Stimulated activated CD8-positive, alpha-beta memory T cell treated with anti-CD3 and anti-CD28 coated beads, Interleukin-7, amount 100 ng/mL, for 24 hours (primary cell): ENCODE data around the gene AASDH.

Experiments
- DNase-seq: peaks from one replicate; pipeline ENCODE4 v3.0.0-alpha.2; 2020; ENCODE audit warnings: low read depth

The AASDH gene, protein sequence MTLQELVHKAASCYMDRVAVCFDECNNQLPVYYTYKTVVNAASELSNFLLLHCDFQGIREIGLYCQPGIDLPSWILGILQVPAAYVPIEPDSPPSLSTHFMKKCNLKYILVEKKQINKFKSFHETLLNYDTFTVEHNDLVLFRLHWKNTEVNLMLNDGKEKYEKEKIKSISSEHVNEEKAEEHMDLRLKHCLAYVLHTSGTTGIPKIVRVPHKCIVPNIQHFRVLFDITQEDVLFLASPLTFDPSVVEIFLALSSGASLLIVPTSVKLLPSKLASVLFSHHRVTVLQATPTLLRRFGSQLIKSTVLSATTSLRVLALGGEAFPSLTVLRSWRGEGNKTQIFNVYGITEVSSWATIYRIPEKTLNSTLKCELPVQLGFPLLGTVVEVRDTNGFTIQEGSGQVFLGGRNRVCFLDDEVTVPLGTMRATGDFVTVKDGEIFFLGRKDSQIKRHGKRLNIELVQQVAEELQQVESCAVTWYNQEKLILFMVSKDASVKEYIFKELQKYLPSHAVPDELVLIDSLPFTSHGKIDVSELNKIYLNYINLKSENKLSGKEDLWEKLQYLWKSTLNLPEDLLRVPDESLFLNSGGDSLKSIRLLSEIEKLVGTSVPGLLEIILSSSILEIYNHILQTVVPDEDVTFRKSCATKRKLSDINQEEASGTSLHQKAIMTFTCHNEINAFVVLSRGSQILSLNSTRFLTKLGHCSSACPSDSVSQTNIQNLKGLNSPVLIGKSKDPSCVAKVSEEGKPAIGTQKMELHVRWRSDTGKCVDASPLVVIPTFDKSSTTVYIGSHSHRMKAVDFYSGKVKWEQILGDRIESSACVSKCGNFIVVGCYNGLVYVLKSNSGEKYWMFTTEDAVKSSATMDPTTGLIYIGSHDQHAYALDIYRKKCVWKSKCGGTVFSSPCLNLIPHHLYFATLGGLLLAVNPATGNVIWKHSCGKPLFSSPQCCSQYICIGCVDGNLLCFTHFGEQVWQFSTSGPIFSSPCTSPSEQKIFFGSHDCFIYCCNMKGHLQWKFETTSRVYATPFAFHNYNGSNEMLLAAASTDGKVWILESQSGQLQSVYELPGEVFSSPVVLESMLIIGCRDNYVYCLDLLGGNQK

DNA sequence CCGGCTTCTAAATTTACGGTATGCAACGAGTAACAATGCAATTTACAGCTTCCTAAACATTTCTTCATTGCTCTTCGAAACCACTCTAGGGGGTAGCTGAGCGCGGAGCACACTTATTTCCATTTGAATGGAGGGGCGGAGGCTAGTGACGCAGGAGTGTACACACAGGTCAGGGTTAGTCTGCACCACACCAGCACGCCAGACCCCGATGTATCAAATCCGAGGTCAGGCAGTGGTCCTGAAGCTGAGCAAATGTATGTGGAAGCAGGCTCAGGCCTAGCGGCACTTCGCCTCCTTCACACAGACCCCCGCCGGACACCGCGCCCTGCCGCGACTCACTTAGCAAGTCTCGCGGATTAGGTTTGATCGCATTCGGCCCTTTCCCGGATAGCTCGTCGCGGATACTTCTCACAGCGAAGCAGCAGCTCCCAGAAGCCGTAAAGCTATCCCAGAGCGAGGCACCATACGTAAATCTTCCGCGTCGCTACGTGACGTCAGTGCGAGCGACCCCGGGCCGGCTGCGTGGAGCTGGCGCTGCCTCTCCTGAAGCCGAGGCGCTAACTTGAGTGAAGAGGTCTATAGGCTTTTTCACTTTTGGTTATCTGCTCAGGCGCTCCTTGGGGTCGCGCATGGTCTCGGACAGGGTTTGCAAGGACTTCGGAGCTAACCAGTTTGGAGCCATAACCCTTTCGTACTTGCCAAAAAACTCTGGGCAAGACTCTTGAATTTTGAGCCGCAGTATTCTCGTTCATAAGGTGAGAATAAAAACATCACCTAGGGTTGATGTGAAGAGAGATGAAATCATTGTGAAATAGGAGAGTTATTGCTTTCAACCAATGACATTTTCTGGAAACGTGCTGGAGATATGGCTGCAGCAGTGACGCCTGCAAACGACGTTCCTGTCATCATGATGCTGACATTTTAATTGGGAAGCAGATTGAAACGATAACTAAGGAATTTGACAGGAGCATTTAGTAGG is at the start of gene AASDH:
TSS of gene AASDH (minus strand) at position 469 of the 979 bp plus-strand sequence. CDS start 3,192 bp downstream, outside the sequence.
- DNase-seq, result peak; percentile 94

DNA sequence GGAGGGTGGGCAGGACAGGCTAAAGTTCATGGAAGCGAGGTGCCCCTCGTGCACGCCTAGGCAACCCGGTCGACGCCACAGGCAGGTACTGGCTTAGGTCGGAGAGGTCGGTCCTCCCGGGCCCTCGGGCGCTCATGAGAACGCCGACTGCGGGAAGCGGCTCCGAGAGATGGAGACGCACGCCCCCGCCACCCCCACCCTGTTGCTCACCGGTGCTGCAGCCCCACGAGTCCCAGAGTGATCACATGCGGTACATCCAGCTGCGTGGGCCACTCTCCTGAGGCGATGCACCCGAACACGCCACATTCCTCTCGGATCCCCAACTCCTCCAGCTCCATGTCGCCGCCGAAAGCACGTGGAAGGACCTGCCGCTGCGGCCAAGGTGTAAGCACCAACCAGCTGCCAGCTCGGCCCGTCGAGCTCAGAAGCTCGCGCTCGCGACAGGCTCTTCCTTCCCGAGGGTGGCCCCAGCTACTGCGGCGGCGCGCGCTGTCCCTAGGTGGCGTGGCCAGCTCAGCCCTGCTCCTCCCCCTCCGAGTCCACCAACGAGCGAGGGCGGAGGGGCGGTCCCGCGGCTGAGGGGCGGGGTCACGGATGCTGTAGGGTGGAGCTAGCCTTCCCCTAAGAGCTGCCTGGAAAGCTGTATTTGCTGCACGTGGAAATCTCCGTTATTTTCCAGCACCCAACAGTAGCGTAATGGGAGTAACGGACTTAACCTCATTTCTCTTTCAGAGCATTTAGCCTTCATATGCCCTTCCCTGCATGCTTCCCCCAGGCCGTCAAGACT is 48.0 kb upstream of the AASDH start, which contains the start of gene PPAT:
TSS of gene PPAT (minus strand) at position 476 of the 787 bp plus-strand sequence. CDS start at position 338, 138 bp downstream.
- peak; percentile 97 for DNase-seq

DNA sequence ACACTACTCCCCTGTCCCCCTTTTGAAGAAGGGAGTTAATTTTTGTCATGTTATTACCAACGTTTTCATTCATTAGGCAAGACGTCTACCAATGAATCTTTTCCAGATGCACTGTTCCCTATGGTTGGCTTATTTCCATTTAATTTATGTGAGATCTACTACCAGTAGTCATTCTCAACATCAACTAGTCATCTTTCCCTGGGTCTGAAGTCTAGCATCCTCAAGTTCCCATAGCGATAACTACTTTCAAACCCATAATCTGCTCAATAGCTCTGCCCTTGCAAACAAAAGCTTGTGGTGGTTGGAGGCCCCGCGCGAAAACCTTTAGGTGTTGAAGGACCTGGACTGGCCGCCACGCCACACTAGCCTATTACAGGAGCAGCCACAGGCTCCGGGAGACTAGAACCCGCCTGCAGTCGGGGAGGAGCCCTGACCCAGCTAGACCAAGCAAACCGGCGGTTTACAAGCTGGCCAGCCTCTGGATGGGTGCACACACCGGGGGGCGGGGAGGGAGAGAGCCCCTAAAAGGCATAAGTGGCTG is 47.4 kb upstream of the AASDH start:
- DNase-seq, result no peak

DNA sequence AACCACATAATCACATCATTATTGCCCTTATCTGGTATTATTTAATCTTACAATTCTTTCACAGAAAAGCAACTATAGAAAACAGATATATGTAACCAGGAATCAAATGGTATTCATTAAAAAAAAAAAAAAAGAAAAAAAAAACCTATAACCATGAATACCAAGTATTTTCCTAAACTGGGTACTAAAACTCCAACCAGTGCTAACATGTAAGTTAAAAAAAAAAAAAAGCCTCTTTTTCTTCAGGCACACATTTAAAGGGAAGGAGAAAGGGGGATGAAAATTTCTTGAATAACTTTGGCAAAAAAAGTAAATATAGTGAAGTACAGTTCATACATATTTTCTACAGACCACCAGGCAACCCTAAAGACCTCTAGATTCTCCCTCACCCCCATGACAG is 46.0 kb upstream of the AASDH start:
- DNase-seq, result no peak

DNA sequence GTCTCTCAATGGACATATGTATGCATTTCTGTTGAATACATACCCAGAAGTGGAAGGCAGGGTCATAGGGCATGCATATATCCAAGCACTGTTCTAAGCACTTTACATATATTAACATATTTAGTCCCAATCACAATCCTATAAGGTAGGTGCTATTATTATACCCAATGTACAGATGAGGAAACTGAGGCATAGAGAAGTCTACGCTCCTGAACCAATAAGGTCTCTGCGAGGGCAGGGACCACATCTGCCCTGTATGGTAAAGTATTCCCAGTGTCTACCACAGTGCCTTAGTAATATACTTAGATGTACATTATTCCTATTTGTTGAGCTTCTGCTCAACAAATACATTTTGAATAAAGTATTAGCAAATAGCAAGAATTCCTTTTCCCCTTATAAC is 42.9 kb upstream of the AASDH start:
- no peak for DNase-seq

DNA sequence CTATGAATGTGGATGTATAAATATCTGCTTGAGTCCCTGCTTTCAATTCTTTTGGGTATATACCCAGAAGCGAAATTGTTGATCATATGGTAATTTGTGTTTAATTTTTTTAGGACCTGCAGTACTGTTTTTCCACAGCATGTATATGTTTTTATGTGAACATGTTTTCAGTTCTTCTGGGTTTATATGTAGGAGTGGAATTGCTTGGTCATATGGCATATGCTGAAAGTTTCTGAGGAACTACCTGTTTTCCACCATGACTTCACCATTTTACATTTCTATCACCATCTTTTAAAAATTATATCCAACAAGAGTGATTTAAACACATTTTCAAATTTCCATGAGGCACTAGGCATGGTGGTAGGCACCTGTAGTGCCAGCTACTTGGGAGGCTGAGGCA is 39.9 kb upstream of the AASDH start:
- DNase-seq, result no peak

DNA sequence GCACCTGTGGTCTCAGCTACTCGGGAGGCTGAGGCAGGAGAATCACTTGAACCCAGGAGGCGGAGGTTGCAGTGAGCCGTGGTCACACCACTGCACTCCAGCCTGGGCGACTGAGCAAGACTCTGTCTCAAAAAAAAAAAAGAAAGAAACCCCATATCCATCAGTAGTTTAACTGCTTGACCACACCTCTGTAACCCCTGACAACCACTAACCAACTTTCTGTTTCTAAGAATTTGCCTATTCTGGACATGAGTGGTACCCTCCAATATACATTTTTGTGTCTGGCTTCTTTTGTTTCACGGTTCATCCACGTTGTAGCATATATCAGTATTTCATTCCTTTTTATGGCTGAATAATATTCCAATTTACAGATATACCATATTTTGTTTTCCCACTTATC is 39.0 kb upstream of the AASDH start:
- no peak for DNase-seq

DNA sequence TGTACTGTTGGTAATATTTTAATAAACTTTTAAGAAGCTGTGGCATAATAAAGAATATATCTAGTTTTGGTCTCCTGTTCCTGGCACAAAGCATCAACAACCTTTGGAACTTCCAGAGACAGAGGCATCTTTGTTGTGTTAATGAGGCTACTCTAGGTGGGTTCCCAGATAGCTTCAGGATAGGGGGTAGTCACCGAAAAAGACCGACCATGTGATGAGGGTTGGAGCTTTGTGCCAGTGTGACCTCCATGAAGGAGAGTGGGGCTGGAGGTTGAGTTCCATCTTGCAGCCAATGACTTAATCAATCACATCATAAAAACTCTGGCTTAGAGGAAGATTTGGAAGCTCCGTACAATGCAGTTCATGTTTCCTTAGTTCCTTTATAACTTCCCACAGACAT is 38.2 kb upstream of the AASDH start:
- no peak for DNase-seq

DNA sequence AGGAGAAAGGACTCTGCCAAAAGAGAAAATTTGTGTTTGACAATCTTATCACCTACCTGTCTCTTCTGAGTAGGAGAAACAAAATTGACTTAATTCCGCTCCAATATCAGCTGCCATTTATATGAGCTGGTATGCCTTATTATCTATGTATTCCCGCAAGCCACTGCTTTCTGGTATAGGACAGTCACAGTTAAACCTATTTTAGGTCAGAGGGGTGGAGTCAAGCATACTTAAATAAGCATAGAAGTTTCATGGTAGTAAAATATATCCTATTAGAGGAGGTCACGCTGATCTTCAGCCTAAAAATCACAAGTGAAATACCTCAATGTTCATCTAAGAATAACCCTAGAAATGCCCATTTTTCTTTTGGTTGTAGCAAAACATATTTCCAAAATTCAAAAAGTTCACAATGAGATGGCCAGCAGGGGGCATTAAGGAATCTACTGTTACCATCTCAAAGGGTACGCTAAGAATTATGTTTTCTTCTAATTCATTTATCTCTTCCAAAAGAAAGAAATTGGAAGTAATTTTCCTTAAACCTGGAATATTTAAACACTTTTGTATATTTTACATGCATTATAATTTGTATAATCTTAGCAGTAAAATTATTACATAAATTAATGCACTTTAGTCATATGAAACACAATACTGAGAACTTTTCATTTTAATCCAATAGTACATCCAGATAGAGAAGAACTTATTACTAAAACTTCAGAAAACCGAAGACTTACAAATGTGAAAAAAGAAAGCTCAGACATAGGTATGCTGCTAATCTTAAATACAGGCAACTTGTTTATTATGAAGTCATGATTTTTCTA is 37.6 kb upstream of the AASDH start:
- DNase-seq, result no peak

DNA sequence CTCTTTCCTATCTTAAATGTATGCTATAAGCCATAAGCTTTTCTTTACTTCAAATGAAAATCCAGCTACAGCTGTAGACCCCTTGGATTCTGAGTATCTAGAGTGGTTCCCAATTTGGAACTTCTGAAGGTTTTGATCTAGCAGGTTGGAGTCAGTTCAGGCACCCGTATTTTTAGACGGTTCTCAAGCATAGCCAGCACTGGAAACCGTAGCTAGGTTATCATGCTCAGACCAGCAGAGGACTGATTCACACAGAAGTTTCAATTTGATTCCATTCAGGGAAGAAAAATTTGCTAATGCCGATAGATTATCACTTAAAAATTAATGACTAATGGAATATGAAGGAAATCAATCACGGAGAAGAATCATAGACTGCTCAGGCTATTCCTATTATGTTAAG is 36.9 kb upstream of the AASDH start:
- no peak for DNase-seq

DNA sequence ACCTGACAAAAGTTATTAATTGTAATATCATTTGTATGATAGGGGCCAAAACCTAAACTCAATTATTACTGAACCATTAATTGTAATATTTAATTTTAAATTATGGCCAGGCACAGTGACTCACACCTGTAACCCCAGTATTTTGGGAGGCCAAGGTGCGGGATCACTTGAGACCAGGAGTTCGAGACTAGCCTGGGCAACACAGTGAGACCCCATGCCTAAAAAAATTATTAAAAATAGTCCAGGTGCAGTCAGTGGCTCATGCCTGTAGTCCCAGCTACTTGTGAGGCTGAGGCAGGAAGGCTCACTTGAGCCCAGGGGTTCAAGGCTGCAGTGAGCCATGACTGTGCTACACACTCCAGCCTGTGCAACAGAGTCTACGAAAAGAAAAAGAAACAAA is 30.1 kb upstream of the AASDH start:
- no peak for DNase-seq

DNA sequence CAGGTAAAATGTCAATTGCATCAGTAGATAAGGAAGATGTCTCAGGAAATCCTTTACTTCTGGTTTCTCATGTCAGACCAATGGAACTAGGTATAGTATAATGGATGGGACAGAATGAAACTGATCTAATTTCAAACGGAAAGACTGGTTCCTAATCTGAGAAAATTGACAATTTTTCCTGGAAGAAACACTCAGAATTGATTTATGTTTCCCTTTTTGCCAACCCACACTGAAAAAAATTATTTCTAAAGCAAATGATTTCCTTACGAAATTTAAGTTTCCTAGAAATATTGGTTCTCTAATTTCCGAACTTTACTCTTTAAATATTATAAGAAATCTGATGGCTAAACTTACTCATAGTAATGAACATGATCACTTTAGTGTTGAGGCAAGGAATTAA is 29.1 kb upstream of the AASDH start:
- no peak for DNase-seq

DNA sequence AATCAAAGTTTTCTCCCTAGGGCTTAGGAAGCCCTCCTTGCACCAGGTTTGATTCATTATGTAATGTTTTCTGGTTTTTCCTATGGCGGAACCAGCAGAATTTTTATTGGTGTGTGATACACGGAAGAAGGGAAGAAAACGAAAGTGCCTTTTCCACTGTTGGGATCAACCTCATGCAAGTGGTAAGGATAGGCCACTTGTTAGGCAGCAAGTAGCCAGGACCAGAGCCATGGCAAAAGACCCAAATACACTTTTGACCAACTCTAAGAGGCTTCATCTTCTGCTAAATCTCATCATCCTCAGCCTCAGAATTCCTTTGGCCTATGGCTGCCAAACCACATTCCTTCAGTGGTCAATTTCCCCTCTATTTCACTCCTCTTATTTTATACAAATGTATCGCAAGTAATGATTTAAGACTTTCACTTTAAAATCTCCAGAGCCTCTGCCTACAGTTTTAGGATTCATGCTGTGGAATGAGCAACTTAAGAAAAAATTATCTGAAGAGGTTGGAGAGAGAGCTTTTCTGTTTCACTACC is 26.9 kb upstream of the AASDH start:
- DNase-seq, result no peak

DNA sequence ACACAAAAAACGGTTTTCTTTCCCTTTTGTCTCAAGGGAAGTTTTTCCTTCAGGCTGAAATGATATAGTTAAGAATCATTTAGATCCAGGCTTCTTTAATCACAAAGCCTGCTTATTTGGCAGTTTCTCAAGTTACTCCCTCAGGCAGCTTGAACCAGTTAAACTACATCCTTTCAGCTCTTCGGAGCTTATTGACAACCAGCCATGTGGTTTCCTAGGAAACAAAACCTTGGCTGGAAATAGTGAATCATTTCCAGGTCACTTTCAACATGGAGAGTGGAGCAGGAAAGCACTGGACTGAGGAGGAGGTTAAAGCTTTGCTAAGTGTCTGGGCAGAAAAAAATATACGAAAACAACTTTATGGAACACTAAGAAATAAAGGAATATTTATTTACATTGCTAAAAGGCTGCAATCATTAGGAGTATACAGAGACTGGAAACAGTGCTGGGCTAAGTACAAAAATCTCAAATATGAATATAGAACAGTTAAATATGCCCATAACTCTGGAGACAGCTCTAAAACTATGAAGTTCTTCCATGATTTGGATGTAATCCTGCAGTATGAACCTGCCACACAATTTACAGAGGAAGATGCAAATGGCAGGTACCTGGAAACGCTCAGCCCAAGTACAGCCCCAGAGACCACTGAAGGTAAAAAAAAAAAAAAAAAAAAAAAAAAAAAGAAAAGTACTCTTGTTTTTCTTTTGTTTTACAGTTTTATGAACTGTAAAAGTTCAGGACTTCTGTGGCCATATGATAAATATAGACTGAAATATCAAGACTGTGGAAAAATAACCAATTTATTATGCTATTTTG is 23.2 kb upstream of the AASDH start:
- DNase-seq, result no peak

DNA sequence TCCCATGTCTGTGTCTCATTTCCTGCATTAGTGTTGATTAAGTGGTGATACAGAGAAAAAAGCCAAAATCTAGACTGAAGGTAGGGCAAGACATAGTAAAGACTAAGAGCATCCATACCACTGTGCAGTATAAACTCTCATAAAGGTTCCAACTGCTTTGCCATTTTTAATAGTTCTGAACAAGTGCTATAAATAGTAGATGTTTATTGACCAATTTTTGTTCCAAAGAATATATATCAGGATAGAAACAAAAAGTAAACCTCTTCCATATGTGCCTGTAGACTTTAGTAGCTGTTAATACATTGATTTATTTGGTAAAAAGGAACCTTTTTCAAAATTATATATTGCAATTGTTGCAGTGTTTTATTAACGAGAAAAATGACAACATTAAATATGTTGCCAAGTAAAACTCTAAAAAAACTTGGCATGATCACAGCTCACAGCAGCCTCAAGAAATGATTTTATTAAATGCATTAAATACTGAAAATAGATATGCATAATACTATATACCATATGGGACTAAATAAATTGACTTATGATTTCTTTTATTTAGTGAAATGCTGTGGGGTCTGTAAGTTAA is 22.3 kb upstream of the AASDH start:
- no peak for DNase-seq

DNA sequence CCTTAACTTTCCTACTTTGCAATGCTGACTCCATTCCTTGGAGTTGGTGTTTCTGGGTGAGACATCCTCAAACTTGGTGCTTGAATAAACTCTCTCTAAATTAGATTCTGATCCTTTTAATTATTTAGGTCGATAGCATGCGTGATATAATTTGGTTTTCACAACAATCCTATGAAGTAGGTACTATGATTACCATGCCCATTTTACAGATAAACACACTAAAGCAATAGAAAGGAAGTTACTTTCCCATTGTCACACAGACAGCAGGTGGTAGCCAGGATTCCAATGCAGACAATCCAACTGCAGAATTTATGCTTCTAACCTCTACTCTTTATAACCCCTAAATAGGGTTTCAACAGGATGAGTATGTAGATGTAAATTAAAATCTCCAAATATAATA is 21.7 kb upstream of the AASDH start:
- no peak for DNase-seq

DNA sequence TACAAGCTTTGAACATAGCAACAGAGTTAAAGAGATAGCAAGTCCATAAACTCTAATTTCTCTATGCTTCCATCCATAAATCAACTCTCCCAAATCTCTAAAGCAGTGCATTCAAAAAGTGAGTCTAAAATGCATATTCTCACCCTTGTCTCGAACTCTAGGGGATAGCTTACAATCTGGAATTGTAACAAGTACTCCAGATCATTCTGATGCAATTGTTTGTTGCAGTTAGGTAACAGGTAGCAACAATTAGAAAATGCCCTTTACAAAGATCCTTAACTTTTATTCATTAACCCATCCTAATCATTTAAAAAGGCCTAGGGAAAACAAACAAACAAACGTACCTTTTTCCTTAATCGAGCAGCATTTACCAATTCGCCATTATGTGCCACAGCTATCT is 18.9 kb upstream of the AASDH start:
- no peak for DNase-seq

DNA sequence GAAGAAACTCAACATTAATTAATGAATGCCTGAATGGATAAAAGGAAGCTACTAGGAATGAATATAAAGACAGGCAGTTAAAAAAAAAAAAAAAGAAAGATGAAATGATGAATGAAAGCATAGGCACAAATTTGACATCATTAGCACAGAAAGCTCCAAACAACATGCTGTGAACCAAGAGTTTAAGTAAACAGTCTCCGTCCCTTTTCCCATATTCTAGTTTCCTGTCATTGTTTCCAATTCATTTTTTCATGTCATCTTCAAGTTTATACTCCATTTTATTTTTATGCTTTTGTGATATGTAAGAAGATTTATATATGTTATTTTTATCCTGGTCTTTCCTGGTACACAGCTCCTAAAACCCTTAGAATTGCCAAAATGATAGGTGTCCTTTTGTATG is 17.7 kb upstream of the AASDH start:
- DNase-seq, result no peak
